H9 (cell line): ENCODE measurements around the gene TMEM91. TPM values are rescaled to one million over a fixed set of nuclear protein-coding genes. Genes with fewer than 3 reads are reported as not detected.

Experiments
- DNase-seq: peaks from one replicate; pipeline ENCODE4 v3.0.0-alpha.2; 2017
- H2AFZ ChIP-seq: one replicate; pipeline ENCODE4 v1.6.1; 2013; ENCODE audit warnings: mild to moderate bottlenecking, low read length, control low read depth, moderate library complexity
- H2AK5ac ChIP-seq: 2 replicates; pipeline ENCODE4 v1.6.1; 2013; ENCODE audit warnings: low read length, control low read depth, mixed read lengths; ENCODE audit not compliant: insufficient read length
- H2BK120ac ChIP-seq: one replicate; pipeline ENCODE4 v1.6.1; 2013; ENCODE audit warnings: low read depth, mild to moderate bottlenecking, low read length, control low read depth, inconsistent platforms; ENCODE audit not compliant: poor library complexity, severe bottlenecking
- H2BK12ac ChIP-seq: 2 replicates; pipeline ENCODE4 v1.6.1; 2013; ENCODE audit warnings: low read length, control low read depth, mixed read lengths, low read depth; ENCODE audit not compliant: insufficient read length
- H2BK15ac ChIP-seq: 2 replicates; pipeline ENCODE4 v1.6.1; 2013; ENCODE audit warnings: low read depth, low read length, control low read depth
- H2BK20ac ChIP-seq: one replicate; pipeline ENCODE4 v1.6.1; 2013; ENCODE audit warnings: low read depth, mild to moderate bottlenecking, low read length, control low read depth, inconsistent platforms; ENCODE audit not compliant: poor library complexity, severe bottlenecking
- H2BK5ac ChIP-seq: 2 replicates; pipeline ENCODE4 v1.6.1; 2013; ENCODE audit warnings: low read length, control low read depth, mixed read lengths; ENCODE audit not compliant: insufficient read length
- H3K14ac ChIP-seq: 2 replicates; pipeline ENCODE4 v1.6.1; 2013; ENCODE audit warnings: low read length, control low read depth; ENCODE audit not compliant: insufficient read depth
- H3K18ac ChIP-seq: 2 replicates; pipeline ENCODE4 v1.6.1; 2013; ENCODE audit warnings: low read depth, mild to moderate bottlenecking, mixed read lengths, low read length, control low read depth; ENCODE audit not compliant: insufficient read length
- H3K23ac ChIP-seq: 2 replicates; pipeline ENCODE4 v1.6.1; 2013; ENCODE audit warnings: low read length, control low read depth, mixed read lengths, low read depth; ENCODE audit not compliant: insufficient read length
- H3K23me2 ChIP-seq: 2 replicates; pipeline ENCODE4 v1.6.1; 2013; ENCODE audit warnings: low read depth, mild to moderate bottlenecking, mixed read lengths, low read length, control low read depth; ENCODE audit not compliant: insufficient read length, poor library complexity, severe bottlenecking
- H3K27ac ChIP-seq: 2 replicates; pipeline ENCODE4 v1.5.1; 2013; ENCODE audit warnings: low read length, control low read depth, mixed read lengths, low read depth; ENCODE audit not compliant: insufficient read length
- H3K27me3 ChIP-seq: 2 replicates; pipeline ENCODE4 v1.6.1; 2013; ENCODE audit warnings: low read length, control low read depth, inconsistent platforms; ENCODE audit not compliant: insufficient read depth
- H3K4ac ChIP-seq: 2 replicates; pipeline ENCODE4 v1.6.1; 2013; ENCODE audit warnings: low read depth, mild to moderate bottlenecking, control low read depth, inconsistent platforms, low read length, moderate library complexity
- H3K4me1 ChIP-seq: 2 replicates; pipeline ENCODE4 v1.6.1; 2013; ENCODE audit warnings: low read length, control low read depth, inconsistent platforms; ENCODE audit not compliant: insufficient read depth
- H3K4me2 ChIP-seq: 2 replicates; pipeline ENCODE4 v1.6.1; 2013; ENCODE audit warnings: low read length, control low read depth, mixed read lengths; ENCODE audit not compliant: insufficient read length, insufficient read depth
- H3K56ac ChIP-seq: 2 replicates; pipeline ENCODE4 v1.6.1; 2013; ENCODE audit warnings: low read depth, mild to moderate bottlenecking, mixed read lengths, low read length, control low read depth; ENCODE audit not compliant: insufficient read length
- H3K79me1 ChIP-seq: 2 replicates; pipeline ENCODE4 v1.6.1; 2013; ENCODE audit warnings: low read depth, mild to moderate bottlenecking, moderate library complexity, low read length, control low read depth, inconsistent platforms; ENCODE audit not compliant: insufficient read depth, poor library complexity, severe bottlenecking
- H3K79me2 ChIP-seq: 2 replicates; pipeline ENCODE4 v1.6.1; 2013; ENCODE audit warnings: low read length, control low read depth, inconsistent platforms; ENCODE audit not compliant: insufficient read depth
- H3K9ac ChIP-seq: 2 replicates; pipeline ENCODE4 v1.6.1; 2013; ENCODE audit warnings: low read length, control low read depth, mixed read lengths; ENCODE audit not compliant: insufficient read length; ENCODE audit errors: extremely low read depth
- H3K9me3 ChIP-seq: one replicate; pipeline ENCODE4 v1.6.1; 2013; ENCODE audit warnings: low read depth, low read length, inconsistent platforms; ENCODE audit not compliant: control insufficient read depth
- H3T11ph ChIP-seq: one replicate; pipeline ENCODE4 v1.6.1; 2013; ENCODE audit warnings: mild to moderate bottlenecking, low read length, control low read depth, inconsistent platforms
- H4K20me1 ChIP-seq: one replicate; pipeline ENCODE4 v1.6.1; 2013; ENCODE audit not compliant: control insufficient read depth, insufficient read length, insufficient read depth
- H4K5ac ChIP-seq: 2 replicates; pipeline ENCODE4 v1.6.1; 2013; ENCODE audit warnings: low read depth, mild to moderate bottlenecking, mixed read lengths, low read length, control low read depth; ENCODE audit not compliant: insufficient read length
- H4K8ac ChIP-seq: replicated peaks from 2 replicates; pipeline ENCODE4 v1.6.1; 2013; ENCODE audit warnings: low read length, control low read depth, mixed read lengths, low read depth; ENCODE audit not compliant: insufficient read length
- H4K91ac ChIP-seq: 2 replicates; pipeline ENCODE4 v1.6.1; 2013; ENCODE audit warnings: low read depth, mild to moderate bottlenecking, moderate library complexity, mixed read lengths, low read length, control low read depth; ENCODE audit not compliant: insufficient read length
- H3K27ac Mint-ChIP-seq, 3 experiments: 2 replicates in 2 of 3; 3 replicates in 1 of 3; pipeline ENCODE4 v1.8.0; 2020 to 2021; ENCODE audit warnings: mixed read lengths in 3 of 3, mild to moderate bottlenecking in 1 of 3, moderate library complexity in 1 of 3
- H3K27me3 Mint-ChIP-seq: 2 replicates; pipeline ENCODE4 v1.8.0; 2021; ENCODE audit warnings: low read depth, mild to moderate bottlenecking, moderate library complexity, mixed read lengths
- H3K36me3 Mint-ChIP-seq, 3 experiments: 2 replicates in 2 of 3; 3 replicates in 1 of 3; pipeline ENCODE4 v1.8.0; 2020 to 2021; ENCODE audit warnings: low read depth in 3 of 3, mixed read lengths in 3 of 3; ENCODE audit not compliant: insufficient read depth in 1 of 3
- H3K4me1 Mint-ChIP-seq, 2 experiments: 2 replicates each; pipeline ENCODE4 v1.8.0; 2020; ENCODE audit warnings: mixed read lengths in 2 of 2
- H3K4me3 Mint-ChIP-seq, 2 experiments: 2 replicates in 1 of 2; 3 replicates in 1 of 2; pipeline ENCODE4 v1.8.0; 2020 to 2021; ENCODE audit warnings: mild to moderate bottlenecking in 2 of 2, mixed read lengths in 2 of 2, moderate library complexity in 1 of 2
- H3K9me3 Mint-ChIP-seq, 2 experiments: 2 replicates in 1 of 2; 3 replicates in 1 of 2; pipeline ENCODE4 v1.8.0; 2020; ENCODE audit warnings: mild to moderate bottlenecking in 2 of 2, mixed read lengths in 2 of 2, moderate library complexity in 1 of 2
- WGBS: extraction: QIAGEN DNeasy Blood & Tissue Kit; methylation state at CpG from one replicate; pipeline ENCODE4 v1.1.7; 2013; ENCODE audit warnings: missing lambda C conversion rate, low lambda C conversion rate, mixed read lengths; ENCODE audit not compliant: insufficient read length; ENCODE audit errors: extremely low coverage; 5-methylcytosine and 5-hydroxymethylcytosine counted together
- total RNA-seq: library from RNA; stranded (reverse); gene quantifications from 2 replicates; pipeline ENCODE4 v1.2.1, GENCODE V29; 2021
- TF ChIP-seq, protein P1 (sequence below): fragments of 200-600 bp; sonication (generic); conservative IDR thresholded peaks from 3 replicates; pipeline ENCODE4 v1.8.0; 2021; ENCODE audit warnings: antibody characterized with exemption, mild to moderate bottlenecking

The TMEM91 gene
- total RNA-seq, 1 experiment from 2014 or later, result 5.7 TPM

- Histone ChIP-seq H3K4me2 (no peak overlapping the region), H3K18ac (no peak overlapping the region), H3K4ac (no peak overlapping the region), H4K91ac (no peak overlapping the region), H3K79me2 (no peaks in the 10 kb centered on the region), H3K27me3 (no peaks in the 10 kb centered on the region), H2BK15ac (no peak overlapping the region), H4K20me1 (no peaks in the 10 kb centered on the region), H3K56ac (no peak overlapping the region), H2AK5ac (no peak overlapping the region), H3K23ac (no peak overlapping the region), H2BK120ac (no peak overlapping the region), H2BK5ac (no peak overlapping the region), H3K4me1 (no peaks in the 10 kb centered on the region), H3K23me2 (peaks cover 11% of the 10 kb centered on the region), H3K9me3 (no peaks in the 10 kb centered on the region), H4K8ac (no peak overlapping the region), H3K14ac (no peak overlapping the region), H3K79me1 (no peaks in the 10 kb centered on the region), H2BK12ac (no peak overlapping the region), H3T11ph (no peak overlapping the region), H2BK20ac (no peak overlapping the region), H3K27ac (no peak overlapping the region), H3K9ac (no peak overlapping the region), H2AFZ (no peak overlapping the region), H4K5ac (no peak overlapping the region)
- Mint-ChIP-seq H3K9me3 (no peaks in the 10 kb centered on the region), H3K4me1 (peaks cover 14 to 27% of the 10 kb centered on the region in 2 experiments), H3K27ac (0 out of 7 replicates have a peak overlapping the region, but pooled peaks of 1 of the 3 experiments have one; percentile 10), H3K4me3 (no peak overlapping the region), H3K27me3 (no peaks in the 10 kb centered on the region), H3K36me3 (peaks cover 14 to 28% (median 28%) of the 10 kb centered on the region in 3 experiments; a peak in 6 of 7 replicates)
- TF ChIP-seq, protein P1, sequence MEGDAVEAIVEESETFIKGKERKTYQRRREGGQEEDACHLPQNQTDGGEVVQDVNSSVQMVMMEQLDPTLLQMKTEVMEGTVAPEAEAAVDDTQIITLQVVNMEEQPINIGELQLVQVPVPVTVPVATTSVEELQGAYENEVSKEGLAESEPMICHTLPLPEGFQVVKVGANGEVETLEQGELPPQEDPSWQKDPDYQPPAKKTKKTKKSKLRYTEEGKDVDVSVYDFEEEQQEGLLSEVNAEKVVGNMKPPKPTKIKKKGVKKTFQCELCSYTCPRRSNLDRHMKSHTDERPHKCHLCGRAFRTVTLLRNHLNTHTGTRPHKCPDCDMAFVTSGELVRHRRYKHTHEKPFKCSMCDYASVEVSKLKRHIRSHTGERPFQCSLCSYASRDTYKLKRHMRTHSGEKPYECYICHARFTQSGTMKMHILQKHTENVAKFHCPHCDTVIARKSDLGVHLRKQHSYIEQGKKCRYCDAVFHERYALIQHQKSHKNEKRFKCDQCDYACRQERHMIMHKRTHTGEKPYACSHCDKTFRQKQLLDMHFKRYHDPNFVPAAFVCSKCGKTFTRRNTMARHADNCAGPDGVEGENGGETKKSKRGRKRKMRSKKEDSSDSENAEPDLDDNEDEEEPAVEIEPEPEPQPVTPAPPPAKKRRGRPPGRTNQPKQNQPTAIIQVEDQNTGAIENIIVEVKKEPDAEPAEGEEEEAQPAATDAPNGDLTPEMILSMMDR, result no peak
- WGBS, result no CpG with 5 or more reads among the region's 6 CpGs
- no peak for DNase-seq
These were observed 54.6 kb downstream of the TMEM91 start for GRCh38 chr19:41430922-41431321.
